ENCODE data around the gene PRXL2B. TPM values are rescaled to one million over a fixed set of nuclear protein-coding genes. Genes with fewer than 3 reads are reported as not detected.
A peak's percentile ranks its signal among the peaks of the same experiment; 100 is the strongest.

PRXL2B gene
- total and polyA plus RNA-seq, 7 experiments from 2014 or later, result 12.3 to 37.0 (median 26.5) TPM

DNA sequence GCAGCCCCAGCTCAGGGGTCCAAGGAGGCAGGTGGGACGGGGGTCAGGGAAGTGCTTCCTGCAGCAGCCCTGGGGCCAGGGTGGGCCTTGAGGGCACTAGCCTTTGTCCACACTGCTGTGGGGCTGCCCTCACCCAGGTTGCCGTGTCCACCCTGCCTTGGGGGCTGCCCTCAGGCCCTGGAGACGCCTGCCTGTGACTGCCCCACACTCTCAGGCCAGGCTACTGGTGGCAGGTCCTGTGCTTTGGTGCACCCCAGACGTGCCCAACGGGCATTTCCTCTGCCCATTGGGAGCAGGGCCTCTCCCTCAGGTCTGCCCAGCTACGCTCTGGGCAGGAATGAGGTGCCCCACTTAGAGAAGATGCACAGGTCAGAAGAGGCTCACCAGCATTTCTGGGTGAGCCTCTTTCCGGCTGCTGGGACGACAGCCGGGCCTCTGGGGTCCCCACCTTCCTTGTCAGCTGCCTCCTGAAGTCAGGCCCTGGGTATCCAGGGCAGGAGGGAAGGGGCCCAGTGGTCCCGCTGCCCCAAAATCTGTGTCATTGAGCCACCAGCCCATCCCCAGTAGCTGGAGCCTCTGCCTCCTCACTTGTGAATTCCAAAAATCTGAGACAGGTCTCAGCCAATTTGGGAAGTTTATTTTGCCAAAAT is 48.9 kb downstream of the PRXL2B start:
- H3K9me3 ChIP-seq (ENCODE audit: control insufficient read depth in 2 of 3, low read length in 3 of 3), result no peaks in the 10 kb centered on the region
- H3K36me3 ChIP-seq (ENCODE audit: control insufficient read depth in 2 of 3, insufficient read depth in 3 of 3, low read length in 3 of 3), result no peaks in the 10 kb centered on the region
- CTCF ChIA-PET, result no interaction called here
- H3K4me3 ChIP-seq (ENCODE audit: low read length), result no peak overlapping the region
- ATAC-seq, result no peak
- intact Hi-C loops (cut with micrococcal nuclease), result no loop called here
- no peaks in the 10 kb centered on the region for H3K4me1 ChIP-seq (ENCODE audit: control insufficient read depth in 2 of 2, insufficient read depth in 2 of 2, low read length in 2 of 2)
- Mint-ChIP-seq H3K9me3 (peaks cover 0 to 16% (median 0%) of the 10 kb centered on the region in 11 donors), H3K4me1 (peaks cover 0 to 18% (median 9%) of the 10 kb centered on the region in 7 donors), H3K36me3 (peaks cover 0 to 12% (median 0%) of the 10 kb centered on the region in 5 donors), H3K4me3 (no peak overlapping the region), H3K27me3 (peaks cover 0 to 10% (median 8%) of the 10 kb centered on the region in 5 donors), H3K27ac (no peak overlapping the region)
- no peak overlapping the region for H3K27ac ChIP-seq (ENCODE audit: low read depth, low read length)
- POLR2A ChIA-PET, result interaction anchor here (0.5 to 1.1 kb wide), 4 partner anchors 80 to 895 kb away, joined by 3 to 4 read pairs (median 3); partner anchors contain the start of gene TNFRSF14
- H3K27me3 ChIP-seq (ENCODE audit: control insufficient read depth in 2 of 2, insufficient read depth in 2 of 2, low read length in 2 of 2), result no peaks in the 10 kb centered on the region
- DNase-seq, result no peak

- ChIA-PET POLR2A (interaction anchor here (0.9 to 1.6 kb wide), 3 partner anchors 51 to 90 kb away, joined by 3 to 7 read pairs (median 4); partner anchors contain the start of gene TNFRSF14), CTCF (no interaction called here)
- H3K27ac ChIP-seq (ENCODE audit: low read depth, low read length), result no peak overlapping the region
- no peak overlapping the region for H3K4me3 ChIP-seq (ENCODE audit: low read length)
- Mint-ChIP-seq H3K27me3 (peaks cover 0 to 1% (median under 1%) of the 10 kb centered on the region in 5 donors), H3K4me3 (peak overlapping the region in 1 of 10 donors; percentile 58), H3K9me3 (peaks cover 0 to 12% (median 0%) of the 10 kb centered on the region in 11 donors), H3K27ac (peak overlapping the region in 1 of 9 donors; percentile 82), H3K36me3 (peaks cover 0 to 8% (median 0%) of the 10 kb centered on the region in 5 donors), H3K4me1 (peaks cover 0 to 14% (median 5%) of the 10 kb centered on the region in 7 donors)
- intact Hi-C loops (cut with micrococcal nuclease), result no loop called here
- no peaks in the 10 kb centered on the region for H3K36me3 ChIP-seq (ENCODE audit: control insufficient read depth in 2 of 3, insufficient read depth in 3 of 3, low read length in 3 of 3)
- no peak for ATAC-seq
- H3K9me3 ChIP-seq (ENCODE audit: control insufficient read depth in 2 of 3, low read length in 3 of 3), result no peaks in the 10 kb centered on the region
- no peaks in the 10 kb centered on the region for H3K27me3 ChIP-seq (ENCODE audit: control insufficient read depth in 2 of 2, insufficient read depth in 2 of 2, low read length in 2 of 2)
- H3K4me1 ChIP-seq (ENCODE audit: control insufficient read depth in 2 of 2, insufficient read depth in 2 of 2, low read length in 2 of 2), result peaks cover 0 to 3% of the 10 kb centered on the region in 2 donors
- no peak for DNase-seq
These were observed 50.2 kb downstream of the PRXL2B start for GRCh38 chr1:2636733-2637132.

GRCh38 chr1:2637442-2638145 is 51.0 kb downstream of the PRXL2B start:
- CTCF ChIA-PET, result no interaction called here
- no peak for DNase-seq

DNA sequence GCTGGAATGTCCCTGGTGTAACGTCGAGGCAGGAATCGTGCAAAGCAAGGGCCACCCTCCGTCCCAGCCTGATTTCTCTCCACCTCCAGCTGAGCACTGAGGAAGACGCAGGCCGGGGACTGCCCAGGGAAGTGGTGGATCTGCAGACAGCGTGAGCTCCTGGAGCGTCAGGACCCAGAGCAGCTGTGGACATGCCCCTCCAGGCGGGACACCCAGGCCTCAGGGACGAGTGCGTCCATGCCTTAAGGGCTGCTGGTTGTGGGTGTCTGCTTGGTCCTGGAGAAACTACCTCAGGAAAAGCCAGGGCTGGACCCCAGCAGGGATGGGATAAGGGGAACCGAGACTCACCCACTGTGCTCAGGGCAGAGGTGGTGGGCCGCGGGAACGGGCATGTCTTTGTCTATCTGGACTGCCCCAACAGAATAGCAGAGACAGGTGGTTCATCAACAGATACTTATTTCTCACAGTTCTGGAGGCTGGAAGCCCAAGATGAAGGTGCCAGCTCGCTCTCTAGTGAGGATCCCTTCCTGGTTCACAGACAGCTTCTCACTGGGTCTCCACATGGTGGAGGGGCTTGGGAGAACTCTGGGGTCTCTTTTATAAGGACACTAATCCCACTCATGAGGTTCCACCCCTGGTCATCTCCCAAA is 52.0 kb downstream of the PRXL2B start:
- ChIA-PET CTCF (no interaction called here), POLR2A (interaction anchor here (1.2 to 1.6 kb wide), 2 partner anchors 83 to 90 kb away, joined by 3 to 7 read pairs; partner anchors contain the start of gene TNFRSF14)
- peaks cover 0 to 12% (median 0%) of the 10 kb centered on the region in 11 donors for H3K9me3 Mint-ChIP-seq
- H3K27ac Mint-ChIP-seq, result peak overlapping the region in 4 of 9 donors; percentile 12 to 42 (median 20)
- intact Hi-C loops (cut with micrococcal nuclease), result no loop called here
- no peaks in the 10 kb centered on the region for H3K9me3 ChIP-seq (ENCODE audit: control insufficient read depth in 2 of 3, low read length in 3 of 3)
- ATAC-seq, result no peak
- no peak overlapping the region for H3K4me3 Mint-ChIP-seq
- peaks cover 9% of the 10 kb centered on the region in 2 donors for H3K4me1 ChIP-seq (ENCODE audit: control insufficient read depth in 2 of 2, insufficient read depth in 2 of 2, low read length in 2 of 2)
- no peak for DNase-seq
- H3K27me3 Mint-ChIP-seq, result peaks cover 0 to under 1% (median 0%) of the 10 kb centered on the region in 5 donors
- peaks cover 0 to 8% (median 0%) of the 10 kb centered on the region in 5 donors for H3K36me3 Mint-ChIP-seq
- H3K27me3 ChIP-seq (ENCODE audit: control insufficient read depth in 2 of 2, insufficient read depth in 2 of 2, low read length in 2 of 2), result no peaks in the 10 kb centered on the region
- H3K4me3 ChIP-seq (ENCODE audit: low read length), result no peak overlapping the region
- no peaks in the 10 kb centered on the region for H3K36me3 ChIP-seq (ENCODE audit: control insufficient read depth in 2 of 3, insufficient read depth in 3 of 3, low read length in 3 of 3)
- H3K4me1 Mint-ChIP-seq, result peaks cover 6 to 21% (median 13%) of the 10 kb centered on the region in 7 donors
- H3K27ac ChIP-seq (ENCODE audit: low read depth, low read length), result no peak overlapping the region

More at GRCh38 chr1:2637442-2638145, 51.0 kb downstream of the PRXL2B start:
- peaks cover 0 to 8% (median 0%) of the 10 kb centered on the region in 5 donors for H3K36me3 Mint-ChIP-seq
- peaks cover 5 to 18% (median 11%) of the 10 kb centered on the region in 7 donors for H3K4me1 Mint-ChIP-seq
- H3K9me3 ChIP-seq (ENCODE audit: control insufficient read depth in 2 of 3, low read length in 3 of 3), result no peaks in the 10 kb centered on the region
- POLR2A ChIA-PET, result interaction anchor here (0.6 to 1.6 kb wide), 3 partner anchors 82 to 337 kb away, joined by 3 to 7 read pairs (median 3); partner anchors contain the start of gene TNFRSF14
- peaks cover 6 to 9% of the 10 kb centered on the region in 2 donors for H3K4me1 ChIP-seq (ENCODE audit: control insufficient read depth in 2 of 2, insufficient read depth in 2 of 2, low read length in 2 of 2)
- no peak for ATAC-seq
- H3K27ac Mint-ChIP-seq, result peak overlapping the region in 1 of 9 donors; percentile 82
- intact Hi-C loops (cut with micrococcal nuclease), result no loop called here
- no peak overlapping the region for H3K4me3 Mint-ChIP-seq
- H3K27ac ChIP-seq (ENCODE audit: low read depth, low read length), result no peak overlapping the region
- H3K36me3 ChIP-seq (ENCODE audit: control insufficient read depth in 2 of 3, insufficient read depth in 3 of 3, low read length in 3 of 3), result no peaks in the 10 kb centered on the region
- H3K9me3 Mint-ChIP-seq, result peaks cover 0 to 12% (median 0%) of the 10 kb centered on the region in 11 donors
- H3K4me3 ChIP-seq (ENCODE audit: low read length), result no peak overlapping the region
- H3K27me3 ChIP-seq (ENCODE audit: control insufficient read depth in 2 of 2, insufficient read depth in 2 of 2, low read length in 2 of 2), result no peaks in the 10 kb centered on the region
- H3K27me3 Mint-ChIP-seq, result no peaks in the 10 kb centered on the region

GRCh38 chr1:2639203-2639602 is 52.6 kb downstream of the PRXL2B start:
- H3K36me3 ChIP-seq (ENCODE audit: control insufficient read depth in 2 of 3, insufficient read depth in 3 of 3, low read length in 3 of 3), result no peaks in the 10 kb centered on the region
- no peaks in the 10 kb centered on the region for H3K9me3 ChIP-seq (ENCODE audit: control insufficient read depth in 2 of 3, low read length in 3 of 3)
- no peak overlapping the region for H3K4me3 ChIP-seq (ENCODE audit: low read length)
- Mint-ChIP-seq H3K27ac (peak overlapping the region in 4 of 9 donors; percentile 12 to 25 (median 16)), H3K9me3 (peaks cover 0 to 12% (median 0%) of the 10 kb centered on the region in 11 donors), H3K4me1 (peaks cover 7 to 24% (median 14%) of the 10 kb centered on the region in 7 donors), H3K36me3 (peaks cover 0 to 8% (median 0%) of the 10 kb centered on the region in 5 donors), H3K27me3 (peaks cover 0 to 3% (median 0%) of the 10 kb centered on the region in 5 donors), H3K4me3 (peak overlapping the region in 1 of 10 donors; percentile 29)
- intact Hi-C loops (cut with micrococcal nuclease), result no loop called here
- DNase-seq (no peak), ATAC-seq (no peak)
- ChIA-PET POLR2A (interaction anchor here (1.6 kb wide), 1 partner anchor 52 kb away, joined by 3 read pairs; no protein-coding TSS in a partner anchor), CTCF (no interaction called here)
- H3K27me3 ChIP-seq (ENCODE audit: control insufficient read depth in 2 of 2, insufficient read depth in 2 of 2, low read length in 2 of 2), result no peaks in the 10 kb centered on the region
- peaks cover 9% of the 10 kb centered on the region in 2 donors for H3K4me1 ChIP-seq (ENCODE audit: control insufficient read depth in 2 of 2, insufficient read depth in 2 of 2, low read length in 2 of 2)
- no peak overlapping the region for H3K27ac ChIP-seq (ENCODE audit: low read depth, low read length)

All from naive thymus-derived CD4-positive, alpha-beta T cell (primary cell).